HG03025 (cell line): Measurements from ENCODE around the gene APOBEC3F.
"Not testable (repeated sequence)": the region's sequence is repeated elsewhere in the genome, so short reads cannot be mapped to it uniquely, and the experiment has no call there.

ENCODE experiments used
- ATAC-seq: cut with Tn5 transposase; IDR thresholded peaks from one replicate; pipeline ENCODE4 v1.9.1; 2021; ENCODE audit warnings: mild to moderate bottlenecking, moderate library complexity; ENCODE audit not compliant: unreplicated experiment, low FRiP score

The APOBEC3F gene

DNA sequence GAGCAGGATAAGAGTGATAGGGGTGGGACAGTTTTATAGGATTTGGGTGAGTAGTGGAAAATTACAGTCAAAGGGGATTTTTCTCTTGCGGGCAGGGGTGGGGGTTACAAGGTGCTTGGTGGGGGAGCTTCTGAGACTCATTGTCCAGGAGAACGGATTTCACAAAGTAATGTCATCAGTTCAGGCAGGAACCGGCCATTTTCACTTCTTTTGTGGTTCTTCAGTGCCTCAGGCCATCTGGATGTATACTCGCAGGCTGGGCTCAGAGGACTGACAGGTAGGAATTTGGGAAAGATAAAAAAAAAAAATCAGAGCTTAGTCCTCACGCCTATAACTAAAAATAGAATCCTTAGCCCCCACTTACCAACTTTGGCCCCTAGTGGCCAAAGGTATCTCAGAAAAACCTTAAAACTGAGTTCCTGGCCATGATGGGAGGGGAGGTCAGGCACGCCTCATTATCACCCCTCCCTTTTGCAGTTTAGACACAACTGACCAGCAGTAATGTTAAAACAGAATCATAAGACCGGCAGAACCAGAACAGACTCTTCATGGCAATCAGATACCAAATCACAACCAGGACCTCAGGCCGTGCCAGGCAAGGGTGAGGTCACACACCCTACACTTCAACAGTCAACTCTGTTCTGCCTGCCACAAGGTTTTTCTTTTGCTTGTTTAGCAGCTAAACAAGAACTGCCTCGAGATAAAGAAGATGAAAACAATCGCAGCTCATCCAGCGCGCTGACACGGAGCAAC, 27.5 kb downstream of the APOBEC3F start:
- no peak for ATAC-seq

DNA sequence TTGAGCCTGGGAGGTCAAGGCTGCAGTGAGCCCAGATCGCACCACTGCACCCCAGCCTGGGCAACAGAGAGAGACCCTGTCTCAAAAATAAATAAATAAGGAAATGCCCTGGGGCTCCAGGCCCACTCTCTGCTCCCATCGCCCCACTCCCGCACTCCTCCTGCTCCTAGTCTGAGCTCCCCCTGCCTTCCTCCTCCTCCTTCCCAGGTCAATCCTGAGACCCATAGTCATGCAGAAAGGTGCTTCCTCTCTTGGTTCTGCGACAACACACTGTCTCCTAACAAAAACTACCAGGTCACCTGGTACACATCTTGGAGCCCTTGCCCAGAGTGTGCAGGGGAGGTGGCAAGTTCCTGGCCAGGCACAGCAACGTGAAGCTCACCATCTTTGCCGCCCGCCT, 29.5 kb downstream of the APOBEC3F start:
- ATAC-seq = no peak

DNA sequence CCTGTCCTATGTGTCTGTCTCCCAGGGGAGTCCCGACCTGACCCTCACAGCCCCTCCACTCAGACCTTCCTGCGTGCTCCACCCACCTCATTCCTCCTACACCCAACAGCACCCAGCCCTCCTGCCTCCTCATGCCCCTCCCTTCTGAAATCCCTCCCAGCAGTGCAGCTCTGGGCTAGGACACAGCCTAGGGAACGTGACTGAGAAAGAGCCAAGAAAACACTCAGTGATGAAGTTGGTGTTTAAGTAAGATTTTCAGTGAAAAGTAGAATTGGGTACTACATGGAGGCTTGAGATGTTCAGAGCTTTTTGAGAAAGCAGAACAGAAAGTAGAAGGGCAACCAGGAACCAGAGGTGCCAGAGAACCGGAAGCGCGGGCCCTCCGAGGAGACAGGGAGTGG, 31.9 kb downstream of the APOBEC3F start:
- ATAC-seq = not testable (repeated sequence)

DNA sequence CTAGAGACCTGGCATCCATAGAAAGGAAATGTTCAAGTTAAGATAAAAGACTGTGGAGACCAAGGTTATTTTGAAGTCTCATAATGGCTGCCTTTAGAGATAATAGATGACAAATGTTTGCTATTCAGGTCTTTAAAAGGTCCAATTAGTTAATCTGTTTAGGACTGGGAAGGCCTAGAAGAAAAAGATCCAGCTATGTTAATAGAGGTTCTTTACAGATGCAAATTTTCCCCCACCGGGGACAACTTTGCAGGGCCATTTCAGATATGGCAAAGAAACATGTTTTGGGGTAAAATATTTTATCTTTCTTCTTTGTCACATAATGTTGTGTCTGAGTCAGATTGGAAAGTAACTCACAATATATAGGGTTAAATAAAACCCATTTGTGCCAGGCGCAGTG, 33.3 kb downstream of the APOBEC3F start:
- no peak for ATAC-seq

DNA sequence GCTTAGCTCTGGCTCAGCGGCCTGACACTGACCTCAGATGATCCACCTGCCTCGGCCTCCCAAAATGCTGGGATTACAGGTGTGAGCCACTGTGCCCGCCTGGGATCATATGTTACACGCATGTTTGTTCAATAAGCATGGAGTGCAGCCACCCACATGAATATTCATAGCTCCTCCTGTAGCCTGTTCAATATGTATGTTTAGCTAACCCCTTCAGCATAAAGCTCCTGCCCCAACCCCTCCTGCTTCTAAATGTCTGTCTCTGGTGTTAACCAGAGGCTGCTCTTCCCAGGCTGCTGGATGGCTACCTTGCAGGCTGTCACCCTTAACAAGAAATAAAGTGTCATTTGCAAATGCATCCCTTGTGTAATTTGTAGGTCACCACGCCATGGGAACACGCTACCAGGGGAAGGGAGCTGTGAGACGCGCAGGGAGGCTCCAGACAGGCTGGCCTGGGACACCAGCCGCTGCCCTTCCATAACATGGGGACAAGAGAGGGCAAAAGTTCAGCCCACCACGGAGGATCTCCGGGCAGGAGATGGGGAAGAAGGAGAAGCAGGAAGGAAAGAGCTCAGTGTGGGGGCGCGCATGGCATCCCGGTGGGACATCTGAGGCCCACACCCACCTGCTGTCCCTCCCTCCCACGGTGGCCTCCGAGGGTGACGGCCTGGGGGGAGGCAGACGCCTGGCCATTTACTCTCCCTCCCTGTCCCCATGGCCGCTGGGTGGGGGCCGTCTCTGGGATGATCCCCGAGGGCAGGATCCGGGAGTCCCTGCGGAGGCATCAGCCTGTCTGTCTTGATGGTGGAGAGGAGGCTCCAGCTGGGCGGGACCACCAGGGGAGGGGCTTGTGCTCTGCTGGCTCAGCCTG, 35.7 kb downstream of the APOBEC3F start:
- not testable (repeated sequence) for ATAC-seq

DNA sequence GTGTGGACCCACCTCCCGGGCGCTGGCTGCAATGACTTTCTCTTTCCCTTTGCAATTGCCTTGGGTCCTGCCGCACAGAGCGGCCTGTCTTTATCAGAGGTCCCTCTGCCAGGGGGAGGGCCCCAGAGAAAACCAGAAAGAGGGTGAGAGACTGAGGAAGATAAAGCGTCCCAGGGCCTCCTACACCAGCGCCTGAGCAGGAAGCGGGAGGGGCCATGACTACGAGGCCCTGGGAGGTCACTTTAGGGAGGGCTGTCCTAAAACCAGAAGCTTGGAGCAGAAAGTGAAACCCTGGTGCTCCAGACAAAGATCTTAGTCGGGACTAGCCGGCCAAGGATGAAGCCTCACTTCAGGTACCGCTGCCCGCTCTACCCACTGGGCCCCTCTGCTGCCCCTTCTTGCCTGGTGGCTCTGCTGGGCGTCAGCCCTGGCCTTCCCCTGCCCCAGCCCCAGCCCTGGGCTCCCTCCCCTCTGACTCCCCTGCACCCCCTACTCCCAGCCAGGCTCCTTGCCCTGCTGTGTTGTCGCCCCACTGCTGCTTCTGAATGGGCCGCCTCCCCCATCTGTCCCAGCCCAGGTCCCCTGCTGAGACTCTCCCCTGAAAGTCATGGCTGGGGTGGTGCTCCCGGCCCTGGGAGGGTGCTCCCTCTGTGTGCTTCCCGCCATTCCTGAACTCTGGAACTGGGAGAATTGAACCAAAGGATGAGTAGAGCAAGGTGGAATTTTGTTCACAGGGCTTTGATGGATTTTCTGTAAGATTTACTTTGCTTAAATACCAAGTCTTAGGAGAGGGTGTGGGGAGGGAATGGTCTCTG, 36.6 kb downstream of the APOBEC3F start, which contains the start of gene APOBEC3G:
Gene APOBEC3G (plus strand): TSS at position 250 of the 815 bp plus-strand sequence. CDS start 87 bp downstream, at position 337.
- ATAC-seq = peak; percentile 51

DNA sequence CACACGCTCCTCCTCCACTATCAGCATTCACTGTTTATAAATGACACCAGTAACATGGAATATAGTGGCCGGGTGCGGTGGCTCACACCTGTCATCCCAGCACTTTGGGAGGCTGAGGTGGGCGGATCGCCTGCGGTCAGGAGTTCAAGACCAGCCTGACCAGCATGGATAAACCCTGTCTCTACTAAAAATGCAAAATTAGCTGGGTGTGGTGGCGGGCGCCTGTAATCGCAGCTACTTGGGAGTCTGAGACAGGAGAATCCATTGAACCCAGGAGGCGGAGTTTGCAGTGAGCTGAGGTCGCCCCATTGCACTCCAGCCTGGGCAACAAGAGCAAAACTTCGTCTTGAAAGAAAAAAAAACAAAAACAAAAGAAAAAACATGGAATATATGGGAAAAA, 37.2 kb downstream of the APOBEC3F start:
- ATAC-seq = not testable (repeated sequence)

DNA sequence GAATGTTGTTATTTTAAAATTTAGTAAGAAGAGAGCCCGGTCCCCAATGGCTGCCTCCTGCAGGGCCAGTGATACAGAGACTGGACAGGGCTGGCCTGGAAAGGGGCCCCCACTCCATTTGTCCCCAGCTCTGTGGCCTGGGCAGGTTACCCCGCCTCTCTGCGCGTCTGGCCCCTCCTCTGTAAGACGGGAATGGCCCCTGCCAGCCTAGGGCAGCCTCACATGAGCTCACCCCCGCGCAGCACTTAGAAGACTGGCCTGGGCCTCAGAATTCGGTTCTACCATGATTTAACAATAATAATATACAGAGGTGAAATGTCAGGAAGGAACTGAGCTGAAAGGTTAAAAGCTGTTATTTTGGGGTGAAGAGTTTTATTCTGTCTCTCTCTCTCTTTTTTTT, 37.7 kb downstream of the APOBEC3F start:
- ATAC-seq = no peak

DNA sequence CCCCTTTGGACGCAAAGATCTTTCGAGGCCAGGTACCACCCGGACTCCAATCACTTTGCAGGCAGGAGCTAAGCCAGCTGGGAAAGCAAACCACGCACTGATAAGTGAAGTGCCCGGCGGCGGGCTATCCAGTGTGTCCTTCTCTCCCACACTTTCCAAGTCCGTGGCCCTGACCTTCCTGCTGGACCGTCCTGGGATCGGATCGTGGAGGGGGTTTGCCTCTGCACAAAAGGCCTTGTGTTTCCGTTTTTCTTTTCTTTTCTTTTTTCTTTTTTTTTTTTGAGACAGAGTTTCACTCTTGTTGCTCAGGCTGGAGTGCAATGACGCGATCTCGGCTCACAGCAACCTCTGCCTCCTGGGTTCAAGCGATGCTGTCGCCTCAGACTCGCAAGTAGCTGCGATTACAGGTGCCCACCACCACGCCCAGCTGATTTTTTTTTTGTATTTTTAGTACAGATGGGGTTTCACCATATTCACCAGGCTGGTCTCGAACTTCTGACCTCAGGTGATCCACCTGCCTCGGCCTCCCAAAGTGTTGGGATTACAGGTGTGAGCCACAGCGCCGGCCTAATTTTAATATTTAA, 38.5 kb downstream of the APOBEC3F start:
- not testable (repeated sequence) for ATAC-seq

DNA sequence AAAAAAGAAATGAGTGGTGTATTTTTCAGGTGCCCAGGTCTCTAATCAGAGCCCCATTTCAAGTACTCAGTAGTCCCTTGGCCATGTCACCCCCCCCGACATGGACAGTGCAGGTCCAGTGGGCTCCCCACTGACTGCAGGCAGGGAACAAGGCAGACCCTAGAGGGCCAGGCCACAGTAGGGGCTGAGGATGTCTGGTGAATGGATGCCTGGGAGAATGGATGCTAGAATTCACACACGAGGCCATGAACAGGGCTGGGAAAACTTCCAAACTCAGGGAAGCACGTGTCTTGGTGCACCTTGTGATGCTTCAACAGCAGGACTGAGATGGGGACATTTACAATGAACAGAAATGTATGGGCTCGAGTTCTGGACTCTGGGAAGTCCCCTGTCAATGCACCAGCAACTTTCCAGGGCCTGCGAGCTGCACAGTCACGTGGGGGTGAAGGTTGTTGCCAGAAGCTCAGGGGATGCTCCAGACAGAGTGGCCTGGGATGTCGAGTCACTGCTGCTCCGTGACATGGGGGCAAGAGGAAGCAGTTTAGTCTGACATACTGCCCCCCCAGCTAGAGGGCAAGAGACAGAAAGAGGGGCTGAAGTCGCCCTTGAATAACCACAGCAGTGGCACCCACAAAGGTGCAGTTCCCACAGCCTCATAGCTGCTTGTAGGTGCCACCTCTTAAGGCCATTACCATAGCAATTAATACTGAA, 39.5 kb downstream of the APOBEC3F start:
- ATAC-seq = no peak

DNA sequence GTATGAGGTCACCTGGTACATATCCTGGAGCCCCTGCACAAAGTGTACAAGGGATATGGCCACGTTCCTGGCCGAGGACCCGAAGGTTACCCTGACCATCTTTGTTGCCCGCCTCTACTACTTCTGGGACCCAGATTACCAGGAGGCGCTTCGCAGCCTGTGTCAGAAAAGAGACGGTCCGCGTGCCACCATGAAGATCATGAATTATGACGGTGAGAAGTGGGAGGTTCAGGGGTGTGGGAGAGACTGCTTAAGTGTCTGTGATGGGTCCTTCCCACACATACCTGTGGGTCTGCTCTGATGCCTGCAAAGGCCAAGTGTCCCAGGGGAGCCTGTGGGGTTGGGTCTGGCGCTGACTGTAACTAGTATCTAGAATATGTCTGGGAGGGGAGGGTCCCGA, 40.4 kb downstream of the APOBEC3F start:
- ATAC-seq = no peak

DNA sequence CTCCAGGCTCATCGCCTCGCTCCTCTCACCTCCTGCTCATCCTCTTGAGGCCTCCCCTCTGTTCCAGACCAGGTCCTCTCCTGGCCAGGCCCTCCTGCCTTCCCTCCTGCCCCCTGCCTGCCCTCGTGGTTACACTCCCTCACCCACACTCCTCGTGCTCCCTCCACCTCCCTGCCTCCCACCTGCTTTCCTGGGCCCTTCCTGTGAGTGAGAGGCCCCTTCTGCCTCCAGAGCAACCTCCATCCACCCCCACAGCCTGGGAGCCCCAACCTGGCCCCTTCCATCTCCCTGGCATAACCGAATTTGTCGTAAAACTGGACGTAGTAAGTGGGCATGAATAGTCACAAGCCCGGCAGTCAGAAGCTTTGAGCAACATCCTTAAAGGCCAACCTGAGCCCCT, 40.9 kb downstream of the APOBEC3F start:
- no peak for ATAC-seq

DNA sequence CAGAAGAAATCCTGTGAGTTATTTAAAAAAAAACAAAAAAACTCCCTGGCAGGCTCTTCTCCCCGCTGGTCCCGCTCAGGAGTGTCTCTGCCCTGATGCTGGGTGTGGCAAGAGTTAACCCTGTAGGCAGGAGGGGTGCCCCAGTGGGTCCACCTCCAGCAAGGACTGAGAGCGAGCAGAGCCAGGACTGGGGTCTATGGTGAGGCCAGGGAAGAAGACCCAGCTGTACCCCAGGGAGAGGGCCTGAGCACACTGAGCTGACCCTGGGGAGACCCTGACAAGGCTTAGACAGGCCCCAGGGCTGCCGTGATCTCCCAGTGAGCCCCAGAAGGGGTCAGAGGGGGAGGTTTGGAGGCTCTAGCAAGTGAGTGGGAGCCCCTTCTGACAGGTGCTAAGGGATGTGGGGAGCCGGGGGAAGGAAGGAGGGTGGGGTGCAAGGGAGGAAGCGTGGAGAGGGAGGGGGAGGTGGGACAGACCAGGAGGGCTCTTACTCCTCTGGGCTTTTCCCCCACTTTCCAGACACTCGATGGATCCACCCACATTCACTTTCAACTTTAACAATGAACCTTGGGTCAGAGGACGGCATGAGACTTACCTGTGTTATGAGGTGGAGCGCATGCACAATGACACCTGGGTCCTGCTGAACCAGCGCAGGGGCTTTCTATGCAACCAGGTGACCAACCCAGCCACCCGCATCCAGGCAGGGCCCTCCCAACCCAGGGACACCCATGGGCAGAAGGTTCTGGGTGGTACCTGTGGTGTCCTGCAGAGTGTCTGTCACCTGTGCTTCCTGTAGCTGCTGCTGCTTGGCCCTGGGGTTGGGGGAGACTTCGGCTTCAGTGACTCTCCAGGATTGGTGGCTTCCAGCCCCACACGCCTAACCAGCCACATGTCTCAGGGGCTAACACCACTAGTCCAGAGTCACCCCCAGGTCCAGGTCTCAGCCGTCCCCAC, 42.8 kb downstream of the APOBEC3F start:
- no peak for ATAC-seq

DNA sequence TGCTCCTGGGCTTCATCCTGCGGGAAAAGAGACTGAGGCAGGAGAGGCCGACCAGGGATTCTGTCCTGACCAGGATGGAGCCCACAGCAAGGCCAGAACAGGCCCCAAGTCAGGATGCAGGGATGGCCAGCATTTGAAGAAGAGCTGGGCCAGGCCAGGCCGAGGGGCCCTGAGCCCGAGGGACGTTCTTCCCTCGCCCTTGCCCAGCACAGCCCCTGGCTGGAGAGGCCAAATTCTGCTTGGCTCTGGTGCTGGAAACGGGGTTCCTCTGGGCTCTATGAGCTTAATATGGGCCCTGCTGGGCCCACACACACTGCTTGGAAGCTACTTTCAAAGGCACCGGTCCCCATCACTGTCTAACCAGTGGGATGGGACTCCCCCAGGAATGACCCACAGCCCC, 44.0 kb downstream of the APOBEC3F start:
- no peak for ATAC-seq

DNA sequence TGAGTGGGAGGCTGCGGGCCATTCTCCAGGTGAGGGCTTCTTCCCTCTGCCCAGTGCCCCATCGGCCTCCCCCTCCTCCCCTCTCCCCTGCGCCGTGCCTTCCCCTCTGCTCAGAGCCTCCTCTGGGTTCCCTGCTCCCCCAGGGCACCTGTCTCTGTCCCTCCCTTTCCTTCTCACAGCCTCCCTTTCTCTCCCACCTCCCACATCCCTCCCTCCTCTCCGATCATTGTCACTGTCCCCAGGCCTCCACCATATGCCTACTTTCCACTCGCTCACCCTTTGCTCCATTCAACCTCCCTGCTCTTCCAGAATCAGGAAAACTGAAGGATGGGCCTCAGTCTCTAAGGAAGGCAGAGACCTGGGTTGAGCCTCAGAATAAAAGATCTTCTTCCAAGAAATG, 46.4 kb downstream of the APOBEC3F start:
- ATAC-seq = no peak

DNA sequence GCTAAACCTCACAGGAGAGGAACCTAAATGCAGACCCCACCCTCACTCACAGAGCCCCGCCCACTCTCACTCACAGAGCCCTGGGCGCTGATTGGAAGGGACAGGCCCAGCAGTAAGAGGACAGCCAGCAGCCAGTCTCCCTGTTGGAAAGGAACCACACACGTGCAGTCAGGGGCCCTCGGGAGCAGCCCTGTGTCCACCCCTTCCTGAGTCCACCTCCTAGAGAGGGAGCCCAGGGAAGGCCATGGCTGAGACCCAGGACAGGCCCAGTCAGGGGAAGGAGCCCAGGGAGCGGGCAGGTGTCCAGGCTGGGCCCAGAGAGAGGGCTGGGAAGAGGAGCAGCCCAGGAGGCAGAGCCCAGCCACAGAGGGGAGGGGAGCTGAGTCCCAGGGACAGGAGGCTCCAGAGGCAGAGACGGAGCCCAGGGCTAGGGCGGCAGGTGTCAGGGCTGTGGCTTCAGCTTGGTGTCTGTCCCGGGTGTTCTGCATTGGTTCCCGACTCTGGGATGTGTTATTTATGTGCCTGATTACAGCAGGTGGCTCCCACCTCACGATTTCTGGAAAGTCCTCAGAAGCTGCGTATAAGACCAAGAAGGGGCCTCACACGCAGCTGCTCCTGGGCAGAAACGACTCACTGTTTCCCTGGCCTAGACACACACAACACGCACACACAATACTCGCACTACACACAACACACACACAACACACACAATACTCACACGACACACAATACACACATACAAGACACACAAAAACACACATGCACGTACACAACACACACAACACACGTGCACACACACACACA, 47.4 kb downstream of the APOBEC3F start:
- ATAC-seq = no peak

DNA sequence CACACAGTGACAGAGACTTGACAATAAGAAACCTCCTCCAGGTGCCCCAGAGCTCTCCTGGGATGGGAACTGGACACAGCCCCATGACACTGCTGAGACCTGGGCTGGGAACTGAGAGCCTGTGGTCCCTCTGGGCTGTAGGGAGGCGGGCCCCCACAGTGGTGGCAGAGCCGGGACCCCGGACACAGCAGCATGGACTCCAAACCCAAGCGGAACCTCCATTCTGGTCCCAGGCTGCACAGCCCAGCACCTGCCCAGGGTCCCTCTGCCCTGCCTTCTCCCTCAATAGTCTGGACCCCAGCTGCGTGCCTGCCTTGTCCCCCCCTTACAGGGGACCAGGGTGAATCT, 48.0 kb downstream of the APOBEC3F start:
- no peak for ATAC-seq

DNA sequence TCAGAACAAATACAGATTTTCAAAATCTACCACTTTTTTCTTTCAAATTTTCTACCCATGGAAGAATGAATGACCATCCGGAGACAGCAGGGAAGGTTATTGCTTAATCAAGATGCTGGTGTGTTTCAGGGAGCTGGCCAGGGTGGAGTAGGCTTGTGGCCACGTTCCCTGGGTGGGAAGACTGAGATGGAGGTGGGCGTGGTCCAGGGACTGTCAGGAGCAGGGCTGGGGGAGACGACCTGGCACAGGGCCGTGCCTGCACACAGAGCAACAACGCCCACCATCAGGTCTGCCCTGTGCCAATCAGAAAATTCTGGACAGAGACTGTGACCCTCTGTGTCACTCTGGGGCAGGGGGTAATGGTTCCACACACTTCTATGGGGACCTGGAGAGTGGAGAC, 49.3 kb downstream of the APOBEC3F start:
- ATAC-seq = no peak
